CD4-positive, alpha-beta T cell (primary cell): ENCODE results near the gene CACNA1B. TPM values are rescaled to one million over a fixed set of nuclear protein-coding genes. Genes with fewer than 3 reads are reported as not detected.
"Not testable (repeated sequence)": the region's sequence is repeated elsewhere in the genome, so short reads cannot be mapped to it uniquely, and the experiment has no call there.

Experiments
- ATAC-seq: fragments of 200-7000 bp; cut with Tn5 transposase; one replicate; pipeline ENCODE4 v1.10.0; 2022; ENCODE audit warnings: mild to moderate bottlenecking; ENCODE audit not compliant: poor library complexity
- CTCF ChIA-PET: fragments of 350-600 bp; sonication (Branson Sonifier 250); formaldehyde crosslinking; loops from one replicate; lab custom pipeline; 2021; ENCODE audit warnings: antibody characterized with exemption, inconsistent platforms; lab: Charles Lee
- POLR2A ChIA-PET: fragments of 350-600 bp; sonication (Branson Sonifier 250); formaldehyde crosslinking; loops from one replicate; lab custom pipeline; 2021; ENCODE audit warnings: antibody characterized with exemption, inconsistent platforms; lab: Charles Lee
- DNase-seq, 14 experiments: peaks; one replicate each; pipeline ENCODE4 v3.0.0-alpha.2; 2013 to 2020; ENCODE audit warnings: mixed read lengths in 2 of 14
- H3K27ac ChIP-seq, 2 donors: one replicate each; pipeline versions ENCODE4 v1.5.1 to v1.7.0; 2013; ENCODE audit warnings: low read length in 2 of 2, low read depth in 1 of 2, mild to moderate bottlenecking in 1 of 2
- H3K27me3 ChIP-seq, 2 experiments: 1 replicate in 1 of 2; 2 replicates in 1 of 2; pipeline versions ENCODE4 v1.6.1 to v1.7.0; 2013; ENCODE audit warnings: low read length in 2 of 2, control low read depth in 1 of 2, mild to moderate bottlenecking in 1 of 2, moderate library complexity in 1 of 2; ENCODE audit not compliant: insufficient read depth in 2 of 2, control insufficient read depth in 1 of 2
- H3K36me3 ChIP-seq: one replicate; pipeline ENCODE4 v1.6.1; 2013; ENCODE audit warnings: low read length, control low read depth; ENCODE audit not compliant: insufficient read depth
- H3K4me1 ChIP-seq: one replicate; pipeline ENCODE4 v1.6.1; 2013; ENCODE audit warnings: low read length, control low read depth; ENCODE audit not compliant: insufficient read depth
- H3K4me3 ChIP-seq: one replicate; pipeline ENCODE4 v1.5.1; 2013; ENCODE audit warnings: mild to moderate bottlenecking, low read length, moderate library complexity
- H3K9me3 ChIP-seq, 2 experiments: 1 replicate in 1 of 2; 2 replicates in 1 of 2; pipeline versions ENCODE4 v1.6.1 to v1.7.0; 2013; ENCODE audit warnings: low read length in 2 of 2, mild to moderate bottlenecking in 2 of 2, control low read depth in 1 of 2, moderate library complexity in 1 of 2; ENCODE audit not compliant: control insufficient read depth in 1 of 2, insufficient read depth in 1 of 2
- H3K27ac Mint-ChIP-seq: one replicate; pipeline ENCODE4 v1.8.0; 2020; ENCODE audit warnings: mixed read lengths
- H3K27me3 Mint-ChIP-seq: one replicate; pipeline ENCODE4 v1.8.0; 2021; ENCODE audit warnings: mixed read lengths
- H3K36me3 Mint-ChIP-seq: one replicate; pipeline ENCODE4 v1.8.0; 2021; ENCODE audit warnings: low read depth, mixed read lengths
- H3K4me1 Mint-ChIP-seq: one replicate; pipeline ENCODE4 v1.8.0; 2021; ENCODE audit warnings: low read depth, mixed read lengths
- H3K4me3 Mint-ChIP-seq: one replicate; pipeline ENCODE4 v1.8.0; 2020; ENCODE audit warnings: mild to moderate bottlenecking, mixed read lengths
- H3K9me3 Mint-ChIP-seq: one replicate; pipeline ENCODE4 v1.8.0; 2020; ENCODE audit warnings: mixed read lengths
- intact Hi-C, 2 experiments: fragments of 100-400 bp; cut with DNase I in 1 of 2; cut with micrococcal nuclease in 1 of 2; formaldehyde crosslinking; loops; one replicate each; pipeline versions ENCODE4 v1.15.1 to v1.9.0; 2023 to 2025; cut with DNase I, micrococcal nuclease
- total RNA-seq, 174 experiments: library from RNA in 2 of 174; stranded (reverse) in 2 of 174; gene quantifications; one replicate each; pipeline ENCODE4 v1.2.3 and lab custom pipeline; 2021 to 2026

CACNA1B gene
- total RNA-seq, 2 experiments from 2014 or later = not detected

DNA sequence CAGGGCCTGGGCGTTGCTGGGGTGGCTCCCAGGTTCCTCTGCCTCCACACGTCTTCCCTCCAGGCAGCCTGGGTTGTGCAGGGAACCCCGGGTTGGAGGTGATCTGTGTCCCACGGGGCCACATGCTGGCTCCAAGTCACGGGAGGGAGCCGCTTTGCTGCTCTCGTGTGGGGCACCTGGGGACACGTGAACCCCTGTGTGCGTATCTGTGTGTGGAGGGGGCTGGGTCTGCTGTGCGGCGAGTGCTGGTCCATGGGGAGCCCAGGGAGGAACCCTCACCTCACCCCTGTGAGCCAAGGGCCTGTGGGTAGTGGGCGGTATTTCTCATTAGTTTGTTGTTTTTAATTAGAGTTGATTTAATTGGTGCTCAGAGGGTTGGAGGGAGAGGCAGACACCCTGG is 7.5 kb downstream of the CACNA1B start:
- H3K27me3 Mint-ChIP-seq = peaks cover 12% of the 10 kb centered on the region
- H3K36me3 ChIP-seq, H3K4me3 Mint-ChIP-seq: not testable (repeated sequence)

DNA sequence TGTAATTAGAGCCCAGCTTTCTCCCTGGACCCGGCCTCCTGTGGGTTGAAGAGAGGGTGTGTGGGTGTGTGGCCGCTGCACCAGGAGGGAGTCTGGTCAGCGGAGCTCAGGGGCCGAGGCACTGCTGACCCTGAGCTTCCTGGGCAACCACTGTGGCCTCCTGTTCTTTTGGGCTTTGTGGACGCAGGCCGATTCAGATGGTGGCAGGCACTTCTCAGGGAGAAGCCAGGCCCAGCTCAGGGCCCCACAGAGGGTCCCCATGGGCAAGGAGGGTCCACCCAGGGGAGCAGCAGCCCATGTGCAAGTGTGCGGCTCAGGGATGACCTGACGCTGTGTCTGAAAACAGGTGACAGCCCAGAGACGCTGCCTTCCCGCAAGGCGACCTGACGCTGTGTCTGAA is 11.0 kb downstream of the CACNA1B start:
- ATAC-seq, H3K27me3 Mint-ChIP-seq, CTCF ChIA-PET, H3K9me3 ChIP-seq, H3K4me3 Mint-ChIP-seq, H3K4me1 Mint-ChIP-seq, H3K9me3 Mint-ChIP-seq, H3K36me3 ChIP-seq, H3K36me3 Mint-ChIP-seq, POLR2A ChIA-PET, H3K27ac Mint-ChIP-seq, DNase-seq, intact Hi-C loops, H3K27ac ChIP-seq, H3K4me3 ChIP-seq, H3K4me1 ChIP-seq, H3K27me3 ChIP-seq: not testable (repeated sequence)

More for the DNA sequence above, 7.5 kb downstream of the CACNA1B start:
- H3K36me3 Mint-ChIP-seq, H3K4me1 Mint-ChIP-seq, POLR2A ChIA-PET, H3K27ac ChIP-seq, H3K27me3 ChIP-seq, CTCF ChIA-PET, DNase-seq, ATAC-seq, H3K4me3 ChIP-seq, H3K4me1 ChIP-seq, intact Hi-C loops, H3K9me3 Mint-ChIP-seq, H3K9me3 ChIP-seq, H3K27ac Mint-ChIP-seq: not testable (repeated sequence)

DNA sequence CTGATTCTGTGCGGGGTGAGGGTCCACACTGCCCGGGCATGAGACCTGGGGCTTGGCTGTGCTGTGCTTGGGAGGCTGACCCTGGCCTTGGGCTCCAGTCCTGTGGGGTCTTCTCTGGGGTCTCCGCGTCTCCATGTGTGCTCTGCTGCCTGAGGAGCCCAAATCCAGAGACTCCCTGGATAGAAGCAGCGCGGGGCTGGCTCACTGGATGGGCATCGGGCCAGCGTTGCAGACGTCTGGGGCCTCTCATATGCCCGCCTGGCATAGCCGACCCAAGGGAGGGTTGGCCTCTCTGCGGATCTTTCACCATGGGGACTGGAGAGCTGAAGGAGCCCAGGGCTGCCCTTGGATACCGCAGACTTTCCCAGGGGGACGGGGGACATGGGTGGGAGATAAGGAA is 12.4 kb downstream of the CACNA1B start:
- DNase-seq, CTCF ChIA-PET, H3K4me3 Mint-ChIP-seq, POLR2A ChIA-PET, H3K36me3 ChIP-seq, H3K9me3 Mint-ChIP-seq, ATAC-seq, intact Hi-C loops, H3K4me3 ChIP-seq, H3K27me3 Mint-ChIP-seq, H3K9me3 ChIP-seq, H3K27ac Mint-ChIP-seq, H3K27ac ChIP-seq, H3K27me3 ChIP-seq, H3K4me1 Mint-ChIP-seq, H3K4me1 ChIP-seq, H3K36me3 Mint-ChIP-seq: not testable (repeated sequence)

DNA sequence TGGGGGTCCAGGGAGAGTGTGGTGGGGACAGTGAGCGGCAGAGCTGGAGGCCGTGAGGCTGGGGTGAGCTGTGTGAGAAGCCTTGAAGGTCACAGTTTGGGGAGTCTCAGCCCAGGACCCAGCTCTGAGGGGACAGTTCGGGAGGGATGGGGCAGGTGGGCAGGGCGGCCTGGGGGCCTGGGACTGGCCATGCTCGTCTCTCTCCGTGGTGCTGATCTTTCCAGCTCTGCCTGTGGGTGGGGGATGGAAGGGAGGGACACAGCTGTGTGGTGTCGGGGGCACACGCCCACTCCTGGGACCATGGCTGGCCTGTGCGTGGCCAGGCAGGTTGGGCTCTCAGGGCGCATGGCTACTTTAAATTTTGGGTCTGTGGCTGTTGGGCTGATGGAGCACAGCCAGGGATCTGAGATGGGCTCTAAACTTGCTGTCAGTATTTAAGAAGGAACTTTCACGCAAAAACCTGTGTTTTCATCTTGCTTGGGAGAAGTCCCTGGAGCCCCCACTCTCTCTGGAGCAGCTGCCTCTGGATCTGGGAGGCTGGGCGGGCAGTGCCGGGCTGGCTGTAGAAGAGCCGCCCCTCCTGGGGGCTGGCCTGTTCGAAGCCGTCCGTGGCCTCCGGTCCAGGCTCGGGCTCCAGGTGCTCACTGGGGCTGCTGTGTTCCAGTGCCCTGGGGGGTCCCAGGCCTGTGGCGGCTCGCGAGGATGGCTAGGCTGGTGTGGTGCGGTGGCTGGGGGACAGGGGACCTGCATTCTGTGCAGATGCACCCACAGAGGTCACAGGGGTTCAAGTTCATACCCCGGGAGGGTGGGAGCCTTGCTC is 13.4 kb downstream of the CACNA1B start:
- H3K27ac ChIP-seq, intact Hi-C loops, H3K9me3 Mint-ChIP-seq, H3K27me3 Mint-ChIP-seq, ATAC-seq, H3K9me3 ChIP-seq, POLR2A ChIA-PET, H3K27me3 ChIP-seq, CTCF ChIA-PET, H3K4me1 Mint-ChIP-seq, H3K4me3 Mint-ChIP-seq, H3K36me3 Mint-ChIP-seq, H3K4me1 ChIP-seq, DNase-seq, H3K4me3 ChIP-seq, H3K27ac Mint-ChIP-seq, H3K36me3 ChIP-seq: not testable (repeated sequence)
